Fibroblast of villous mesenchyme (primary cell): ENCODE results near the gene GFI1. TPM values are rescaled to one million over a fixed set of nuclear protein-coding genes. Genes with fewer than 3 reads are reported as not detected.

ENCODE experiments used
- DNase-seq: peaks from one replicate; pipeline ENCODE4 v3.0.0-alpha.2; 2010; ENCODE audit warnings: low read depth
- H3K4me3 ChIP-seq: 2 replicates; pipeline ENCODE4 v1.5.1; 2011; ENCODE audit warnings: low read depth, mild to moderate bottlenecking, low read length
- CTCF ChIP-seq: IDR thresholded peaks from 2 replicates; pipeline ENCODE4 v1.5.1; 2012; ENCODE audit warnings: low read depth, mild to moderate bottlenecking, low read length; ENCODE audit not compliant: insufficient read depth
- total RNA-seq: library from RNA; depleted of rRNA; stranded (reverse); fragments of >200 nt; gene quantifications from 2 replicates; pipeline ENCODE4 v1.2.3, GENCODE V29; 2012

Gene GFI1
- total RNA-seq, 1 donor: under 0.01 TPM

DNA sequence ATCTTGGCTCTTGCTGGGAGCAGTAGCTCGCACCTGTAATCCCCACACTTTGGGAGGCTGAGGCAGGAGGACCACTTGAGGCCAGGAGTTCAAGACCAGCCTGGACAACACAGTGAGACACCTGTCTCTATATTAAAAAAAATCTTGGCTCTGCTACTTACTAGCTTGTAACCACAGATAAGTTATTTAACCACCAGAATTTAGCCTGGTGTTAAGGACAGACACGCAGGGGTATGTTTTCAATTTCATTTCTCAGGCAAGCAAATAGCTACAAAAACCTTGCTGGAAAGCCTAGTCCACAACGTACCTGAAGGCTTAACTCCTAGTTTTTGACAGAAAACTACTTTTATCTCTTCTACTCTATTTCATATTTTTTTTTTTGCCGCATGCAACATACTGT, 24.8 kb upstream of the GFI1 start:
- TF ChIP-seq CTCF: no peak

DNA sequence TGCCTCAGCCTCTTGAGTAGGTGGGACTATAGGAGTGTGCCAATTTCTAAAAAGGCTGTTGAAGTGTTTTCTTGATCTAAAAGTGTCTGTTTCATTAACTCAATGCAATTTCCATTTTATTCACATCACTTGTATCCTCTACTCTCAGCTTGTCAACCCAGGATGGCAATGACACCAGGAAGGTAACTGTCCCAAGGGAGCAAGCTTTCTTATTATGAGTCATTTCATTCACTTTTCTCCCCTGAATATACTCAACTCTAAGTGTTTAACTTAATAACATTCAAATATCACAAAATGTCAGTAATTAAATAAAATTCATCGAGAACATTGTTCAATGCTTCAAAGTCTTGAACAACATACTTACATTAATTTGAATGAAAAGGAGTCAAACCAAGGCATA, 22.9 kb upstream of the GFI1 start:
- H3K4me3 ChIP-seq: no peak overlapping the region
- no peak for DNase-seq
- no peak for TF ChIP-seq CTCF

More for the DNA sequence above, 24.8 kb upstream of the GFI1 start:
- no peak overlapping the region for H3K4me3 ChIP-seq
- DNase-seq: no peak

GRCh38 chr1:92505015-92505692, 18.4 kb upstream of the GFI1 start:
- no peak for TF ChIP-seq CTCF
- no peak overlapping the region for H3K4me3 ChIP-seq
- DNase-seq: no peak

DNA sequence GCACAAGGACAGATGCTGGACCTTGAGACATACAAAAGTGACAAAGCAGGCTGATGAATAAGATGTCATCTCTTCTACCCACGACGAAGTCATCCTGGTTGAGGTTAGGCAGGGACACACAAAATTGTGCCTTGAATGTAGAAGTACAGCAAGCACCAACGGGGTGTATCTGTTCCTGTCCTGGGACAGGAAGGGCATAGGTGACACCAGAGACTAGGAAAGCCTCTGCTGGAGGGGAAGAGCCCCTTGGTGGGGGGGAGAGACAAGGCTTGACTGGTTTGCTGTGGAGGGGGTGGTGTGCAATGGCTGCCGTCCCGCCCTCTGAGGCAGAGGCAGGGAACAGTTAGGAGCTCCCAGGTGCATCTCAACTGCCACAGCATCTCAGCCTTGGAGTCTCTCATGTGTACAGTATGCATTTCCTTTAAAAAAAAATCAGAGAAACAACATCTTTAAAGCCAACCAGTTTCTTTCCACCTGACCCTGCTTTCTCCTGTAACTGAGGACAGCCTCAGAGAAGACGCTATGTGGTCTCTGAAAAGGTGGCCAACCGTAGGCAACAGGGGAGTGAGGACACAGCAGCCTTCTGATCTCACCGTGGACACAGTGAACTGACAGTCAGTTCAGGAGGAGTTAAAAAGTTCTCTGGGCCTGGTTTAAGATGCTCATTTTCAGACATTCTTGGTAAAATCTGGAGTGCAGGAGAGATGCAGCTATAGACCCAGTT, 17.7 kb upstream of the GFI1 start:
- no peak for TF ChIP-seq CTCF
- no peak for DNase-seq
- no peak overlapping the region for H3K4me3 ChIP-seq

GRCh38 chr1:92503926-92504285, 17.2 kb upstream of the GFI1 start:
- no peak overlapping the region for H3K4me3 ChIP-seq
- TF ChIP-seq CTCF: no peak
- DNase-seq: no peak

DNA sequence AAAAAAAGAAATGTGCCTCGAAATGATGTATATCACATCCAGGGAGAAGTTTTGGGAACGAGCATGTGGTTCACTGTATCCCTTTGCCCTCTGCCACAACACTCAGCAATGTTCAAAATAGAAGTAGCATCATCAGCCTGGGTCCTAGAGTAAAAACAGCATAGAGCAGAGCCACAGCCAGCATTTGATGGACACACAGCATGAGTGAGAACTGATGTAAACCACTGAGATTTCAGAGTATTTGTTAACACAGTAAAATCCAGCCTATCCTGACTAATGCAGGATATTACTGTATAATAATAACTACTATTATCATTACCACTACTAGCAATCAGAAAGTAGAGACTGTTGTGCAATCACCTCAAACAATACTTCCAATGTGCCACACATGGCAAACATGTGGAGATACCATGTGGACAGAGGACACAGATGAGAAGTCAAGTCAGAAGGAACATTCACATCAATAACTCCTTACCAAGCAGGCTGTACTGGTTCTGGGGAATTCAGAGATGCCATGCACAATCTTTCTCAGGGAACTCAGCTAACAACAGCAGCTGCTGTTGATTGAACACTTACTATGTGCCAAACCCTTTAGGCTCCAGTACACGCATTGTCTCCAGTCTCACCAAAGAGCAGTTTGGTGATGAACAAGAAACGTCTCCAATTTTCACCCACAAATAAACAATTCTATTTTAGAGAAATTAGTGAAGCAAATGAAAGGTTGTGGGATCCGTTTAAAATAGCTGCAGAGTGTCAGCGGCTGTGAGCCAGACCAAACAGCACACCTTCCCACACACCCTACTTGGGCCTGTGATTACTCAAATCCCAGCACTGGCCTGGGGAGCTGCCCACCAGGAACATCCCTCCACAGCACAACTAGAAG, 16.6 kb upstream of the GFI1 start:
- no peak overlapping the region for H3K4me3 ChIP-seq
- TF ChIP-seq CTCF: no peak
- DNase-seq: no peak
